HG02884 (cell line): ENCODE results near the gene NUP205.

Experiments
- ATAC-seq: cut with Tn5 transposase; IDR thresholded peaks from one replicate; pipeline ENCODE4 v1.9.1; 2021; ENCODE audit warnings: mild to moderate bottlenecking, moderate library complexity; ENCODE audit not compliant: unreplicated experiment

NUP205 gene

GRCh38 chr7:135693558-135693957 is 135.8 kb downstream of the NUP205 start:
- ATAC-seq: no peak

DNA sequence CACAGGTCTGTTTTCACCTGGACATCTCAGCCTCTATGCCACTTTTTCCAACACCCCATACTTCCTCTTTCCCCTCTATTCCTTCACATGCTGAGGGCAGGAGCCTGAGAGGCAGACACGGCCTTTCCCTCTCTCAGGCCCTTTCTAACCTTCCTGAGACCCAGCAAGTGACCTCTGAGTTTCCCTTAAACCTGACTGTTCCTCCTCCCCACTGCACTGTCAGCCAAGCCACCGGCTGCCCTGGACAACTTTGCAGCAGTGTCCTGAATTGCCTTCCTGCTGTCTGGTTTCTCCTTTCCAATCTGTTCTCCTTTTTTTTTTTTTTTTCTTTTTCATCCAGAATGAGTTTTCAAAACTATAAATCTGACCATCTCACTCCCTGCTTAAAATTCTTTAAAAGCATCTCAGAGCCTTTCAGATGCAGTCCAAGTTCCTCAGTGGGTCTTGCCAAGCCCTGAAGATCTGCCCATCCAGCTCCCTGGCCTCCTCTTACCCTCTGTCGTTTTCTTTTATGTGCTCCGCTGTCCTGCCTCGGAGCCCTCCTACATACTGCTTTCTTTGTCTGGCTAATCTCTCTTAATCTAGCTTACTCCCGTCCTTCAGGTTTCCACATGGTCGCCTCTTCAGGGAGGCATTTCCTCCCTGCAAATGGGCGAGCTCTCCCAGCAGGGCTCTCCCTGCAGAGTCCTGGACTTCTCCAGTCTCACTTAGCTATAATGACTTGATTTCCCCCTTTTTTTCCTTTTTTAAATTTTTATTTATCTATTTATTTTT is 139.7 kb downstream of the NUP205 start:
- no peak for ATAC-seq
